Caco-2 (cell line): ENCODE data around the gene PROKR1. TPM values are rescaled to one million over a fixed set of nuclear protein-coding genes. Genes with fewer than 3 reads are reported as not detected.

ENCODE experiments used
- BruUV-seq: library from RNA; stranded (reverse); fragments of 400-500 nt; replicated peaks from 2 replicates; lab custom pipeline; 2021; lab: Mats Ljungman, UMichigan
- CTCF ChIA-PET: fragments of 300-600 bp; sonication (Branson Sonifier 250); formaldehyde crosslinking; loops from one replicate; lab custom pipeline; 2022; ENCODE audit warnings: antibody characterized with exemption; lab: Charles Lee
- POLR2A ChIA-PET: fragments of 300-600 bp; sonication (Branson Sonifier 250); formaldehyde crosslinking; loops from one replicate; lab custom pipeline; 2022; ENCODE audit warnings: antibody characterized with exemption; lab: Charles Lee
- DNase-seq, 2 experiments: peaks; one replicate each; pipeline versions ENCODE4 v3.0.0 to v3.0.0-alpha.2; 2020 to 2022
- H3K27me3 ChIP-seq: replicated peaks from 2 replicates; pipeline ENCODE4 v1.6.0; 2011; ENCODE audit warnings: low read length; ENCODE audit not compliant: control insufficient read depth, insufficient read depth
- H3K36me3 ChIP-seq: 2 replicates; pipeline ENCODE4 v1.5.1; 2011; ENCODE audit warnings: low read length; ENCODE audit not compliant: control insufficient read depth, insufficient read depth
- H3K4me1 ChIP-seq: fragments of 250-450 bp; sonication (Bioruptor Pico); 2 replicates; pipeline ENCODE4 v1.5.1; 2020; ENCODE audit warnings: mild to moderate bottlenecking
- H3K4me3 ChIP-seq: 2 replicates; pipeline ENCODE4 v1.5.1; 2011; ENCODE audit warnings: low read depth, mild to moderate bottlenecking, control low read depth, low read length
- H3K9me3 ChIP-seq: fragments of 250-450 bp; sonication (Bioruptor Pico); 2 replicates; pipeline ENCODE4 v1.5.1; 2020; ENCODE audit warnings: mild to moderate bottlenecking, moderate library complexity
- H3K27ac Mint-ChIP-seq: one replicate; pipeline ENCODE4 v1.8.0; 2022; ENCODE audit warnings: mixed read lengths; ENCODE audit not compliant: unreplicated experiment
- H3K27me3 Mint-ChIP-seq: one replicate; pipeline ENCODE4 v1.8.0; 2022; ENCODE audit warnings: mixed read lengths; ENCODE audit not compliant: insufficient read depth, unreplicated experiment
- H3K36me3 Mint-ChIP-seq: one replicate; pipeline ENCODE4 v1.8.0; 2022; ENCODE audit warnings: mild to moderate bottlenecking, mixed read lengths; ENCODE audit not compliant: insufficient read depth, unreplicated experiment
- H3K4me1 Mint-ChIP-seq: one replicate; pipeline ENCODE4 v1.8.0; 2022; ENCODE audit warnings: low read depth, mixed read lengths; ENCODE audit not compliant: unreplicated experiment
- H3K4me3 Mint-ChIP-seq: one replicate; pipeline ENCODE4 v1.8.0; 2022; ENCODE audit warnings: mild to moderate bottlenecking, moderate library complexity, mixed read lengths; ENCODE audit not compliant: unreplicated experiment
- H3K9me3 Mint-ChIP-seq: one replicate; pipeline ENCODE4 v1.8.0; 2022; ENCODE audit warnings: mixed read lengths; ENCODE audit not compliant: unreplicated experiment
- intact Hi-C: fragments of 100-400 bp; cut with micrococcal nuclease; formaldehyde crosslinking; loops from one replicate; pipeline ENCODE4 v1.10.0; 2022; ENCODE audit not compliant: unreplicated experiment
- total RNA-seq: library from RNA; stranded (reverse); gene quantifications from 2 replicates; pipeline ENCODE4 v1.2.3, GENCODE V29; 2022
- TF ChIP-seq, protein P1 (sequence below), 2 experiments: fragments of 200-600 bp in 1 of 2; IDR thresholded peaks; 1 replicate in 1 of 2; 2 replicates in 1 of 2; pipeline versions ENCODE4 v1.5.1 to v1.8.0; 2011 to 2022; ENCODE audit warnings: antibody characterized with exemption in 1 of 2, control low read depth in 1 of 2, inconsistent platforms in 1 of 2, low read depth in 1 of 2, low read length in 1 of 2, mild to moderate bottlenecking in 1 of 2, moderate library complexity in 1 of 2; ENCODE audit not compliant: insufficient read depth in 1 of 2, severe bottlenecking in 1 of 2, unreplicated experiment in 1 of 2

PROKR1 gene
- total RNA-seq, 1 experiment from 2014 or later, result 0.09 TPM

GRCh38 chr2:68689553-68690537, 46.5 kb downstream of the PROKR1 start:
- no peaks in the 10 kb centered on the region for H3K27me3 ChIP-seq
- intact Hi-C loops, result no loop called here
- TF ChIP-seq, protein P1, sequence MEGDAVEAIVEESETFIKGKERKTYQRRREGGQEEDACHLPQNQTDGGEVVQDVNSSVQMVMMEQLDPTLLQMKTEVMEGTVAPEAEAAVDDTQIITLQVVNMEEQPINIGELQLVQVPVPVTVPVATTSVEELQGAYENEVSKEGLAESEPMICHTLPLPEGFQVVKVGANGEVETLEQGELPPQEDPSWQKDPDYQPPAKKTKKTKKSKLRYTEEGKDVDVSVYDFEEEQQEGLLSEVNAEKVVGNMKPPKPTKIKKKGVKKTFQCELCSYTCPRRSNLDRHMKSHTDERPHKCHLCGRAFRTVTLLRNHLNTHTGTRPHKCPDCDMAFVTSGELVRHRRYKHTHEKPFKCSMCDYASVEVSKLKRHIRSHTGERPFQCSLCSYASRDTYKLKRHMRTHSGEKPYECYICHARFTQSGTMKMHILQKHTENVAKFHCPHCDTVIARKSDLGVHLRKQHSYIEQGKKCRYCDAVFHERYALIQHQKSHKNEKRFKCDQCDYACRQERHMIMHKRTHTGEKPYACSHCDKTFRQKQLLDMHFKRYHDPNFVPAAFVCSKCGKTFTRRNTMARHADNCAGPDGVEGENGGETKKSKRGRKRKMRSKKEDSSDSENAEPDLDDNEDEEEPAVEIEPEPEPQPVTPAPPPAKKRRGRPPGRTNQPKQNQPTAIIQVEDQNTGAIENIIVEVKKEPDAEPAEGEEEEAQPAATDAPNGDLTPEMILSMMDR (IDR thresholded peaks at IDR 0.05; ENCODE audit: insufficient read depth in 1 of 2, low read depth in 1 of 2, low read length in 1 of 2, severe bottlenecking in 1 of 2, unreplicated experiment in 1 of 2), result no peak
- no peak for DNase-seq
- H3K27me3 Mint-ChIP-seq, result no peaks in the 10 kb centered on the region
- H3K9me3 ChIP-seq, result no peaks in the 10 kb centered on the region
- no peaks in the 10 kb centered on the region for H3K36me3 ChIP-seq
- no peaks in the 10 kb centered on the region for H3K9me3 Mint-ChIP-seq
- POLR2A ChIA-PET, result no interaction called here
- BruUV-seq, result no TSS peak
- no peaks in the 10 kb centered on the region for H3K4me1 Mint-ChIP-seq
- no peaks in the 10 kb centered on the region for H3K4me1 ChIP-seq
- H3K4me3 ChIP-seq, result no peak overlapping the region
- CTCF ChIA-PET, result no interaction called here
- no peak overlapping the region for H3K27ac Mint-ChIP-seq
- no peak overlapping the region for H3K4me3 Mint-ChIP-seq
- H3K36me3 Mint-ChIP-seq, result no peaks in the 10 kb centered on the region

DNA sequence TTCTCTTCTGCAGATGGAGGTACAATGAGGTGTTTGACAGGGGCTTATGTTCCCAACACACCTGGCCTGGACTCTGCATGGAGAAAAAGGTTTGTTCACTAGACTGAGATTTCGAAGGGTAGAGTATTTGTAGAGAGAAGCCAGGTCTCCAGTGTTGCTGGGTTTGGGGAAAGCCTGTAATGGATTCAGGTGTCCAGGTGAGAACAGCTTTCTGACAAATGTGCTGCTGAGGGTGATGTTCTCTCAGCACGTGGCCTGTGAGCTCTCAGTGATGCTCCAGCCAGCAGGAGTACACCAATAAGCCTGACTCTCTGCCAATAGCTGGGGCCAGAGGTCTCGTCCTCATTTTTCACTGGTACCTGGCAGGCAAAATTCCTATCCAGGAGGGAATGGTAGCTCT, 47.5 kb downstream of the PROKR1 start:
- ChIA-PET POLR2A (no interaction called here), CTCF (interaction anchor here (0.6 kb wide), 1 partner anchor 343 kb away, joined by 3 read pairs; no protein-coding TSS in a partner anchor)
- DNase-seq, result no peak
- H3K36me3 Mint-ChIP-seq, result no peaks in the 10 kb centered on the region
- no peak overlapping the region for H3K4me3 ChIP-seq
- H3K27me3 ChIP-seq, result no peaks in the 10 kb centered on the region
- no peak overlapping the region for H3K27ac Mint-ChIP-seq
- no peaks in the 10 kb centered on the region for H3K27me3 Mint-ChIP-seq
- H3K9me3 ChIP-seq, result peaks cover 2% of the 10 kb centered on the region; the same call in 1 of the 2 replicates
- H3K9me3 Mint-ChIP-seq, result no peaks in the 10 kb centered on the region
- H3K4me1 ChIP-seq, result no peaks in the 10 kb centered on the region
- TF ChIP-seq, protein P1 (IDR thresholded peaks at IDR 0.05; ENCODE audit: insufficient read depth in 1 of 2, low read depth in 1 of 2, low read length in 1 of 2, severe bottlenecking in 1 of 2, unreplicated experiment in 1 of 2), result no peak
- H3K4me3 Mint-ChIP-seq, result no peak overlapping the region
- BruUV-seq, result no TSS peak
- intact Hi-C loops, result no loop called here
- no peaks in the 10 kb centered on the region for H3K4me1 Mint-ChIP-seq
- H3K36me3 ChIP-seq, result no peaks in the 10 kb centered on the region

DNA sequence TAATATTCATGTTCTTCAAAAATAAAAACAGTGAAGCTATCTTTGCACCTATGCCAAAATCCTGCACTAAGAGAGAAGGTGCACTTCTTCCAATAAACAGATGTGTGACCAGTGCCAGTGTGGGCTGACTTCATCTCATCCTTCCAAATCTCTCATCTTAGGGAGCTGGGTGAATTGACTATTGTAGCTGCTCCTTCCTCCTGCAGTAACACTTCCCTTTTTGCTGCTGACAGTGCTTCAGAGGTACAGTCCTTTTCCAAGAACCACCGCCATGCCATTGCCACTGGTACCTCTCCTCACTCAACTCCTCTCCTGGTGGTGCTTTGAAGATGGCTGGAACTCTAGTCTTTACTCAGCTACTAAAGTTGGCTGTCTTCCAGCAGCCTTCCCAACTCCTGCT, 49.1 kb downstream of the PROKR1 start:
- ChIA-PET CTCF (no interaction called here), POLR2A (no interaction called here)
- Histone ChIP-seq H3K9me3 (peaks cover 11% of the 10 kb centered on the region; the same call in 1 of the 2 replicates), H3K36me3 (no peaks in the 10 kb centered on the region), H3K4me3 (no peak overlapping the region), H3K4me1 (no peaks in the 10 kb centered on the region), H3K27me3 (no peaks in the 10 kb centered on the region)
- H3K27ac Mint-ChIP-seq, result no peak overlapping the region
- H3K36me3 Mint-ChIP-seq, result no peaks in the 10 kb centered on the region
- TF ChIP-seq, protein P1 (IDR thresholded peaks at IDR 0.05; ENCODE audit: insufficient read depth in 1 of 2, low read depth in 1 of 2, low read length in 1 of 2, severe bottlenecking in 1 of 2, unreplicated experiment in 1 of 2), result no peak
- no peak for DNase-seq
- no TSS peak for BruUV-seq
- H3K4me1 Mint-ChIP-seq, result no peaks in the 10 kb centered on the region
- intact Hi-C loops, result no loop called here
- no peaks in the 10 kb centered on the region for H3K27me3 Mint-ChIP-seq
- H3K9me3 Mint-ChIP-seq, result peaks cover 10% of the 10 kb centered on the region
- H3K4me3 Mint-ChIP-seq, result no peak overlapping the region
